ENCODE results near the gene IVD.

The IVD gene

GRCh38 chr15:40367686-40368611, 37.6 kb upstream of the IVD start:
- TF ChIP-seq, protein P1, sequence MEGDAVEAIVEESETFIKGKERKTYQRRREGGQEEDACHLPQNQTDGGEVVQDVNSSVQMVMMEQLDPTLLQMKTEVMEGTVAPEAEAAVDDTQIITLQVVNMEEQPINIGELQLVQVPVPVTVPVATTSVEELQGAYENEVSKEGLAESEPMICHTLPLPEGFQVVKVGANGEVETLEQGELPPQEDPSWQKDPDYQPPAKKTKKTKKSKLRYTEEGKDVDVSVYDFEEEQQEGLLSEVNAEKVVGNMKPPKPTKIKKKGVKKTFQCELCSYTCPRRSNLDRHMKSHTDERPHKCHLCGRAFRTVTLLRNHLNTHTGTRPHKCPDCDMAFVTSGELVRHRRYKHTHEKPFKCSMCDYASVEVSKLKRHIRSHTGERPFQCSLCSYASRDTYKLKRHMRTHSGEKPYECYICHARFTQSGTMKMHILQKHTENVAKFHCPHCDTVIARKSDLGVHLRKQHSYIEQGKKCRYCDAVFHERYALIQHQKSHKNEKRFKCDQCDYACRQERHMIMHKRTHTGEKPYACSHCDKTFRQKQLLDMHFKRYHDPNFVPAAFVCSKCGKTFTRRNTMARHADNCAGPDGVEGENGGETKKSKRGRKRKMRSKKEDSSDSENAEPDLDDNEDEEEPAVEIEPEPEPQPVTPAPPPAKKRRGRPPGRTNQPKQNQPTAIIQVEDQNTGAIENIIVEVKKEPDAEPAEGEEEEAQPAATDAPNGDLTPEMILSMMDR (IDR thresholded peaks at IDR 0.05; ENCODE audit: low read depth, low read length, poor library complexity, severe bottlenecking): peak; percentile 76
- TF ChIP-seq EZH2phosphoT487 (IDR thresholded peaks at IDR 0.05; ENCODE audit: borderline replicate concordance, low read length): no peak
- Histone ChIP-seq H3K27ac (ENCODE audit: low read depth, low read length) (no peak overlapping the region), H3K4me2 (ENCODE audit: low read length) (peak overlapping the region; percentile 79), H3K9me2 (replicated peaks; ENCODE audit: control insufficient read depth, low read length) (no peaks in the 10 kb centered on the region), H3K4me1 (ENCODE audit: control insufficient read depth, low read length) (peaks cover 16% of the 10 kb centered on the region), H4K20me1 (ENCODE audit: control insufficient read depth, insufficient read depth, low read depth, low read length) (no peaks in the 10 kb centered on the region), H3K79me2 (ENCODE audit: control insufficient read depth, low read length) (no peaks in the 10 kb centered on the region), H3K27me3 (ENCODE audit: control insufficient read depth, low read length) (peaks cover 6% of the 10 kb centered on the region; the same call in 1 of the 2 replicates), H3K4me3 (ENCODE audit: low read length) (peak overlapping the region; percentile 74), H3F3A (ENCODE audit: control insufficient read depth, insufficient read depth) (no peaks in the 10 kb centered on the region), H3K9me3 (ENCODE audit: control insufficient read depth, insufficient read depth, low read length) (no peaks in the 10 kb centered on the region), H3K36me3 (ENCODE audit: control insufficient read depth, low read length) (no peaks in the 10 kb centered on the region)

DNA sequence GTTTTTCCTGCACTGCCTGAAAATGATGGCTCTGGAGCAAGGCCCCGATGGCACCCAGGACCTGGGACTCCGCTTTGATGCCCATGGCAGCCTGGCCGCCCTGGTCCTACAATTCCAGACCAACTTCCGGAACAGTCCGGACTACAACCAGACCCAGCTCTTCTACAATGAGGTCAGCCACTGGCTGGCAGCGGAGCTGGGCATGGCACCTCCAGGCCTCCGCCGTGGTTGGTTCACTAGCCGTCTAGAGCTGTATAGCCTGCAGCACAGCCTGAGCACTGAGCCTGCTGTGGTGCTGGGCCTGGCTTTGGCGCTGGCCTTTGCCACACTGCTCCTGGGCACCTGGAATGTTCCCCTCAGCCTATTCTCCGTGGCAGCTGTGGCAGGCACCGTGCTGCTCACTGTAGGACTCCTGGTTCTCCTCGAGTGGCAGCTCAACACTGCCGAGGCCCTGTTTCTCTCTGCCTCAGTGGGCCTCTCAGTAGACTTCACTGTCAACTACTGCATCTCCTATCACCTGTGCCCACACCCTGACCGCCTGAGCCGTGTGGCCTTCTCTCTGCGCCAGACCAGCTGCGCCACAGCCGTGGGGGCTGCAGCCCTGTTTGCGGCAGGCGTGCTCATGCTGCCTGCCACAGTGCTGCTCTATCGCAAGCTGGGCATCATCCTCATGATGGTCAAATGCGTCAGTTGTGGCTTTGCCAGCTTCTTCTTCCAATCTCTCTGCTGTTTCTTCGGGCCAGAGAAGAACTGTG, 36.7 kb upstream of the IVD start:
- Histone ChIP-seq H3K4me1 (ENCODE audit: control insufficient read depth, low read length) (peaks cover 16% of the 10 kb centered on the region), H3K4me3 (ENCODE audit: low read length) (peak overlapping the region; percentile 58; the same call in 1 of the 2 replicates), H3K36me3 (ENCODE audit: control insufficient read depth, low read length) (no peaks in the 10 kb centered on the region), H3K9me2 (replicated peaks; ENCODE audit: control insufficient read depth, low read length) (no peaks in the 10 kb centered on the region), H3K79me2 (ENCODE audit: control insufficient read depth, low read length) (no peaks in the 10 kb centered on the region), H3K9me3 (ENCODE audit: control insufficient read depth, insufficient read depth, low read length) (no peaks in the 10 kb centered on the region), H3K4me2 (ENCODE audit: low read length) (peak overlapping the region; percentile 79), H3F3A (ENCODE audit: control insufficient read depth, insufficient read depth) (no peaks in the 10 kb centered on the region), H3K27me3 (ENCODE audit: control insufficient read depth, low read length) (peaks cover 6% of the 10 kb centered on the region; the same call in 1 of the 2 replicates), H4K20me1 (ENCODE audit: control insufficient read depth, insufficient read depth, low read depth, low read length) (no peaks in the 10 kb centered on the region), H3K27ac (ENCODE audit: low read depth, low read length) (no peak overlapping the region)
- no peak for TF ChIP-seq EZH2phosphoT487 (IDR thresholded peaks at IDR 0.05; ENCODE audit: borderline replicate concordance, low read length)
- TF ChIP-seq, protein P1 (IDR thresholded peaks at IDR 0.05; ENCODE audit: low read depth, low read length, poor library complexity, severe bottlenecking): no peak

DNA sequence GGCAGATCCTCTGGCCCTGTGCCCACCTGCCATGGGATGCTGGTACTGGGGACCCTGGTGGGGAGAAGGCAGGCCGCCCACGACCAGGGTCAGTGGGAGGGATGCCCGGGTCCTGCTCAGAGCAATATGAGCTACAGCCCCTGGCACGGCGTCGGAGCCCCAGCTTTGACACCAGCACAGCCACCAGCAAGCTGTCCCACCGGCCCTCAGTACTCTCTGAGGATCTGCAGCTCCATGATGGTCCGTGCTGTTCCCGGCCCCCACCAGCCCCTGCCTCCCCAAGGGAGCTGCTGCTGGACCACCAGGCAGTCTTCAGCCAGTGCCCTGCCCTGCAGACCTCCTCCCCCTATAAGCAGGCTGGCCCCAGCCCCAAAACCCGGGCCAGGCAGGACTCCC, 36.1 kb upstream of the IVD start:
- no peak overlapping the region for H3K27ac ChIP-seq (ENCODE audit: low read depth, low read length)
- H3K79me2 ChIP-seq (ENCODE audit: control insufficient read depth, low read length): no peaks in the 10 kb centered on the region
- H3K4me1 ChIP-seq (ENCODE audit: control insufficient read depth, low read length): peaks cover 16% of the 10 kb centered on the region
- no peak overlapping the region for H3K4me2 ChIP-seq (ENCODE audit: low read length)
- no peaks in the 10 kb centered on the region for H3F3A ChIP-seq (ENCODE audit: control insufficient read depth, insufficient read depth)
- TF ChIP-seq EZH2phosphoT487 (IDR thresholded peaks at IDR 0.05; ENCODE audit: borderline replicate concordance, low read length): no peak
- TF ChIP-seq, protein P1 (IDR thresholded peaks at IDR 0.05; ENCODE audit: low read depth, low read length, poor library complexity, severe bottlenecking): no peak
- H3K27me3 ChIP-seq (ENCODE audit: control insufficient read depth, low read length): peaks cover 6% of the 10 kb centered on the region; the same call in 1 of the 2 replicates
- no peak overlapping the region for H3K4me3 ChIP-seq (ENCODE audit: low read length)
- H4K20me1 ChIP-seq (ENCODE audit: control insufficient read depth, insufficient read depth, low read depth, low read length): no peaks in the 10 kb centered on the region
- no peaks in the 10 kb centered on the region for H3K36me3 ChIP-seq (ENCODE audit: control insufficient read depth, low read length)
- H3K9me2 ChIP-seq (replicated peaks; ENCODE audit: control insufficient read depth, low read length): no peaks in the 10 kb centered on the region
- no peaks in the 10 kb centered on the region for H3K9me3 ChIP-seq (ENCODE audit: control insufficient read depth, insufficient read depth, low read length)

Data from DOHH2 (cell line).